ENCODE data around the gene HCN2. TPM values are rescaled to one million over a fixed set of nuclear protein-coding genes. Genes with fewer than 3 reads are reported as not detected.
A peak's percentile ranks its signal among the peaks of the same experiment; 100 is the strongest.

Gene HCN2
- total and polyA plus RNA-seq, 2 of the 13 experiments (the other 11 are each of a cell fraction or from before 2014, with no cell fraction given): 0.01 TPM; not detected in 1

DNA sequence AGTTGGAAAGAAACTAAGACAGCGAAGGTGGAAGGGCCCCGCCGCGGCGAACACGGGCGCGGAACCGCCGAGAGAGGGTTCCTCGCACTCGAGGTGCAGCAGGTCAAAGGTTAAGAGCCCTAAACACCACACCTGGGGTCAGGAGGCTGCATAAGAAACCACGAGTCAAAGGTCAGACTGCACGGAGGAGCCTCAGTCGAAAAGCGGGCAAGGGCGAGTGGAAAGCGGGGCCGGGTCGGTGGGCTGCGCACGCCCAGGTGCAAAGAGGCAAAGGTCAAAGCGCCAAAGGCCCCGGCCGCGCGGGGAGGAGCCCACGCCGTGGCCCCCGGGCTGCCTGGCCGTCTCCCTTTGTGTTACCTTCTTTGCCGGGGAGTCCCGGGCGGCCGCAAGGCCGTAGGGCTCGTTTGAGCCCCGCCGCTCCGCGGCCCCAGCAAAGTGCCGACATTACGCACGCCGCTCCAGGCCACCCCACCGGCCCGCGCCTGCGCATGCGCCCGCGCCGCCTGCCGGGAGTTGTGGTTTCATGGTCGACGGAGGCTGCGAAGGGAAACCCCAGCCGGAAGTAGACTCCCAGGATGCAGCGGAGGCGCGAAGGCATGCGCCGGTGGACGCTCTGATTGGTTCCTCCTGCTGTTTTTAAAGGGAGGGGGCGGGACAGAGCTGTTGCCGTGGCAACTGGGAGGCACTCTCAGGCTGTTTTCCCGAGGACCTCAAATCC, 43.5 kb downstream of the HCN2 start, which contains the start of gene POLRMT (continued):
- TF ChIP-seq NFYB (CRISPR knock-in tag; IDR thresholded peaks at IDR 0.05) (peak; percentile 90), ZNF781 (CRISPR knock-in tag; IDR thresholded peaks at IDR 0.05; ENCODE audit: borderline replicate concordance, not compliant biosample characterization) (no peak), CREM (IDR thresholded peaks at IDR 0.05) (peak; percentile 77), CREM (CRISPR knock-in tag; IDR thresholded peaks at IDR 0.05) (no peak), ZNF276 (CRISPR knock-in tag; IDR thresholded peaks at IDR 0.05; ENCODE audit: low read depth) (no peak), SP4 (CRISPR knock-in tag; IDR thresholded peaks at IDR 0.05) (peak; percentile 69), MAF1 (CRISPR knock-in tag; IDR thresholded peaks at IDR 0.05; ENCODE audit: borderline replicate concordance) (0 out of 2 replicates have a peak, but pooled peaks have one; percentile 71), TAF1 (CRISPR knock-in tag; IDR thresholded peaks at IDR 0.05) (peak; percentile 23), ZNF292 (CRISPR knock-in tag; IDR thresholded peaks at IDR 0.05; ENCODE audit: borderline replicate concordance, low read depth) (no peak), MED13 (CRISPR knock-in tag; IDR thresholded peaks at IDR 0.05) (peak; percentile 77; the same call in 1 of the 2 replicates), ZNF333 (CRISPR knock-in tag; IDR thresholded peaks at IDR 0.05; ENCODE audit: borderline replicate concordance) (no peak), BHLHE40 (IDR thresholded peaks at IDR 0.05; ENCODE audit: low read length) (peak; percentile 31; the same call in 1 of the 2 replicates), MIXL1 (CRISPR knock-in tag; IDR thresholded peaks at IDR 0.05) (no peak), MIER2 (CRISPR knock-in tag; IDR thresholded peaks at IDR 0.05) (no peak), IRX3 (CRISPR knock-in tag; IDR thresholded peaks at IDR 0.05; ENCODE audit: borderline replicate concordance, low read depth) (no peak), TFDP1 (CRISPR knock-in tag; IDR thresholded peaks at IDR 0.05; ENCODE audit: borderline replicate concordance) (peak; percentile 86), UBTF (CRISPR knock-in tag; IDR thresholded peaks at IDR 0.05) (no peak; the same call in 1 of the 2 replicates), SMARCC2 (IDR thresholded peaks at IDR 0.05) (no peak), SMAD3 (CRISPR knock-in tag; IDR thresholded peaks at IDR 0.05) (no peak), ZFP41 (CRISPR knock-in tag; IDR thresholded peaks at IDR 0.05; ENCODE audit: borderline replicate concordance) (no peak), YEATS2 (CRISPR knock-in tag; IDR thresholded peaks at IDR 0.05; ENCODE audit: borderline replicate concordance) (peak; percentile 89; the same call in 1 of the 2 replicates)
- TF ChIP-seq, protein P1, sequence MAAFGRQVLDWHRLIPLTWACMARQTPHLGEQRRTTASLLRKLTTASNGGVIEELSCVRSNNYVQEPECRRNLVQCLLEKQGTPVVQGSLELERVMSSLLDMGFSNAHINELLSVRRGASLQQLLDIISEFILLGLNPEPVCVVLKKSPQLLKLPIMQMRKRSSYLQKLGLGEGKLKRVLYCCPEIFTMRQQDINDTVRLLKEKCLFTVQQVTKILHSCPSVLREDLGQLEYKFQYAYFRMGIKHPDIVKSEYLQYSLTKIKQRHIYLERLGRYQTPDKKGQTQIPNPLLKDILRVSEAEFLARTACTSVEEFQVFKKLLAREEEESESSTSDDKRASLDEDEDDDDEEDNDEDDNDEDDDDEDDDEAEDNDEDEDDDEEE (CRISPR knock-in tag; IDR thresholded peaks at IDR 0.05): peak; percentile 84
- TF ChIP-seq, protein P2, sequence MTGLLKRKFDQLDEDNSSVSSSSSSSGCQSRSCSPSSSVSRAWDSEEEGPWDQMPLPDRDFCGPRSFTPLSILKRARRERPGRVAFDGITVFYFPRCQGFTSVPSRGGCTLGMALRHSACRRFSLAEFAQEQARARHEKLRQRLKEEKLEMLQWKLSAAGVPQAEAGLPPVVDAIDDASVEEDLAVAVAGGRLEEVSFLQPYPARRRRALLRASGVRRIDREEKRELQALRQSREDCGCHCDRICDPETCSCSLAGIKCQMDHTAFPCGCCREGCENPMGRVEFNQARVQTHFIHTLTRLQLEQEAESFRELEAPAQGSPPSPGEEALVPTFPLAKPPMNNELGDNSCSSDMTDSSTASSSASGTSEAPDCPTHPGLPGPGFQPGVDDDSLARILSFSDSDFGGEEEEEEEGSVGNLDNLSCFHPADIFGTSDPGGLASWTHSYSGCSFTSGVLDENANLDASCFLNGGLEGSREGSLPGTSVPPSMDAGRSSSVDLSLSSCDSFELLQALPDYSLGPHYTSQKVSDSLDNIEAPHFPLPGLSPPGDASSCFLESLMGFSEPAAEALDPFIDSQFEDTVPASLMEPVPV (CRISPR knock-in tag; IDR thresholded peaks at IDR 0.05): no peak

All from HepG2 (cell line).